CD4-positive, alpha-beta T cell treated with Interleukin-17A for 1 hour (primary cell): Measurements from ENCODE around the gene PGAP6.
"Not testable (repeated sequence)": the region's sequence is repeated elsewhere in the genome, so short reads cannot be mapped to it uniquely, and the experiment has no call there.

ENCODE experiments used
- DNase-seq: peaks from one replicate; pipeline ENCODE4 v3.0.0-alpha.2; 2020

Gene PGAP6

GRCh38 chr16:348495-348894 is 33.3 kb downstream of the PGAP6 start:
- not testable (repeated sequence) for DNase-seq

- DNase-seq: no peak
Observed at GRCh38 chr16:347203-347602, 34.6 kb downstream of the PGAP6 start.

- DNase-seq: no peak
Observed at GRCh38 chr16:346587-346986, 35.2 kb downstream of the PGAP6 start.

- no peak for DNase-seq
Observed at GRCh38 chr16:345772-346171, 36.0 kb downstream of the PGAP6 start.

GRCh38 chr16:342455-343213 is 39.1 kb downstream of the PGAP6 start:
- DNase-seq: no peak

GRCh38 chr16:341974-342336 is 39.8 kb downstream of the PGAP6 start:
- DNase-seq: not testable (repeated sequence)

- DNase-seq: not testable (repeated sequence)
Observed at GRCh38 chr16:341095-341973, 40.4 kb downstream of the PGAP6 start.

GRCh38 chr16:340370-341091 is 41.2 kb downstream of the PGAP6 start:
- DNase-seq: no peak

- no peak for DNase-seq
Observed at GRCh38 chr16:339680-340079, 42.1 kb downstream of the PGAP6 start.

- no peak for DNase-seq
Observed at GRCh38 chr16:337975-338575, 43.7 kb downstream of the PGAP6 start.

- no peak for DNase-seq
Observed at GRCh38 chr16:337437-337836, 44.3 kb downstream of the PGAP6 start.

GRCh38 chr16:336269-336668 is 45.5 kb downstream of the PGAP6 start:
- no peak for DNase-seq

GRCh38 chr16:334861-335632 is 46.7 kb downstream of the PGAP6 start:
- DNase-seq: not testable (repeated sequence)

- not testable (repeated sequence) for DNase-seq
Observed at GRCh38 chr16:334164-334832, 47.5 kb downstream of the PGAP6 start.

GRCh38 chr16:333406-334094 is 48.2 kb downstream of the PGAP6 start:
- DNase-seq: no peak

- not testable (repeated sequence) for DNase-seq
Observed at GRCh38 chr16:331181-331814, 50.5 kb downstream of the PGAP6 start.

- no peak for DNase-seq
Observed at GRCh38 chr16:330741-331140, 51.0 kb downstream of the PGAP6 start.

GRCh38 chr16:325375-326145 is 56.2 kb downstream of the PGAP6 start:
- no peak for DNase-seq
